Muscle of leg (tissue), 11 donors: ENCODE measurements around the gene HM13. TPM values are rescaled to one million over a fixed set of nuclear protein-coding genes. Genes with fewer than 3 reads are reported as not detected.
A peak's percentile ranks its signal among the peaks of the same experiment; 100 is the strongest.

ENCODE experiments used
- DNase-seq: peaks from one replicate; pipeline ENCODE4 v3.0.0; 2013
- H3K27ac ChIP-seq: one replicate; pipeline ENCODE4 v1.5.1; 2013; ENCODE audit warnings: mild to moderate bottlenecking, low read length, control low read depth
- H3K27me3 ChIP-seq: one replicate; pipeline ENCODE4 v1.6.1; 2013; ENCODE audit warnings: low read length; ENCODE audit not compliant: control insufficient read depth, insufficient read depth
- H3K36me3 ChIP-seq: one replicate; pipeline ENCODE4 v1.6.1; 2013; ENCODE audit warnings: low read length; ENCODE audit not compliant: control insufficient read depth, insufficient read depth
- H3K4me1 ChIP-seq: one replicate; pipeline ENCODE4 v1.6.1; 2013; ENCODE audit warnings: low read length; ENCODE audit not compliant: control insufficient read depth, insufficient read depth
- H3K4me3 ChIP-seq: one replicate; pipeline ENCODE4 v1.5.1; 2013; ENCODE audit warnings: low read length, control low read depth
- H3K9me3 ChIP-seq: replicated peaks from 2 replicates; pipeline ENCODE4 v1.6.1; 2013; ENCODE audit warnings: low read depth, low read length; ENCODE audit not compliant: control insufficient read depth
- WGBS: methylation state at CpG from one replicate; pipeline ENCODE4 v1.1.5; 2013; ENCODE audit warnings: missing lambda C conversion rate; ENCODE audit not compliant: insufficient coverage; 5-methylcytosine and 5-hydroxymethylcytosine counted together
- polyA plus RNA-seq, 8 donors: library from polyadenylated mRNA; unstranded; fragments of 120-200 nt; gene quantifications; one replicate each; pipeline versions ENCODE4 v1.2.1 to v1.2.3, GENCODE V29; 2013; ENCODE audit warnings: inconsistent platforms in 1 of 8, low replicate concordance in 1 of 8; ENCODE audit not compliant: insufficient read length in 8 of 8, insufficient read depth in 1 of 8
- total RNA-seq: library from RNA; stranded (reverse); fragments of 120-200 nt; gene quantifications from one replicate; pipeline ENCODE4 v1.2.4, GENCODE V29; 2013

The HM13 gene
- total and polyA plus RNA-seq, 9 donors = 26.4 to 105 (median 78.5) TPM

DNA sequence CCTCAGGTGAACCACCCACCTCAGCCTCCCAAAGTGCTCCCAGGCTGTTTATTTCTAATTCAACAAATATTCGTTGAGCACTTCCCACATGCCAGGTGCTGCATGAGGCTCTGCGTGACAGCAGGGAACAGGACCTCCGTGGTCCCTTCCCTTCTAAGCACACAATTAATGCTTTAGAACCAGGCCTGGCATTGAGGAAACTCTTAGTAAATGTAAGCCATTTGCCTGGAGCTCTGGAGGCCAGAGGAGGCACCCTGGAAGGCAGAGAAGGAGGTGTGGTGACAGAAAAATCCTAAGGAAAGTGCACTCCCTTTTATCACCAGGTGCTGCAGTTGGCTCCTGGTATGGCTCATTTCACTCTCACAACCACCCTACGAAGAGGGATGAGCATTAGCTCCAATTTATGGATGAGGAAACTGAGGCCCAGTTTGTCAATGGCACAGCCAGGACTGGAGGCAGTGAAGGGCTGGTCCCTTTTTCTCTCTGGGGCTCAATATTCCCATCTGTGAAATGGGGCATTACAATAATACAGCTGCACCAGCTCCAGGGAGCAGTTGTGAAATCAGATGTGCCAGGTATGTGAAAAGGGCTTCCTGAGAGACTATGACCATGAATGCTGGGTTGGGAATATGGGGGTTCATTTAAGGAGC is 82.7 kb downstream of the HM13 start:
- Histone ChIP-seq H3K9me3 (no peaks in the 10 kb centered on the region), H3K27ac (peak overlapping the region; percentile 47), H3K4me1 (peaks cover 16% of the 10 kb centered on the region), H3K27me3 (no peaks in the 10 kb centered on the region), H3K4me3 (no peak overlapping the region), H3K36me3 (no peaks in the 10 kb centered on the region)
- DNase-seq = no peak
- 40% methylated on average over 1 of the region's 4 CpGs for WGBS

DNA sequence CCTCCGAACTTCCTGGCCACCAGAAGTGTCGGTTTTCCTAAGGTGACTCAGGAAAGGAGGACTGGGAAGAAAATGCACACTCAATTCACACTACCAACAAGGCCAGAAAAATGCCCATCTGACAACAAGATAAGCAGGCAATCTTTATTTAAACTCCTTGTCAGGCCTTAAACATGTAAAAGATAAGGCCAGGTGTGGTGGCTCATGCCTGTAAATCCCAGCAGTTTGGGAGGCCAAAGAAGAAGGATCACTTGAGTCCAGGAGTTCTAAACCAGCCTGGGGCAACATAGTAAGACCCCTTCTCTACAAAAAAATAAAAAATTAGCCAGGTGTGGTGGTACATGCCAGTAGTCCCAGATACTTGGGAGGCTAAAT is 83.2 kb downstream of the HM13 start:
- Histone ChIP-seq H3K9me3 (no peaks in the 10 kb centered on the region), H3K4me1 (peaks cover 16% of the 10 kb centered on the region), H3K4me3 (no peak overlapping the region), H3K36me3 (no peaks in the 10 kb centered on the region), H3K27ac (no peak overlapping the region), H3K27me3 (no peaks in the 10 kb centered on the region)
- WGBS = no CpG with 5 or more reads among the region's 2 CpGs
- DNase-seq = no peak

DNA sequence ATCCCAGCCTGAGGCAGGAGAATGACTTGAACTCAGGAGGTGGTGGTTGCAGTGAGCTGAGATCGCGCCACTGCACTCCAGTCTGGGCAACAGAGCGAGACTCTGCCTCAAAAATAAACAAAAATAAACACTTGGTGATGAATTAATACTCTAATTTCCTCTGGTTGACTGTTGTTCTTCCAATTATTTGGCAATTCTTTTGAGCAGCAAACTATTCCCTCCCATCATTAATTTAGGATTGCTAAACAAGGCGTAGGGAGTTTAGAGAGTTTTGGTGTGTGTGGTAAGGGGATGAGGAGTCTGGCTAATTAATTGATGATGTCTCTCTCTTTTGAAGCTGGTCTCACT is 88.2 kb downstream of the HM13 start:
- no peak for DNase-seq
- Histone ChIP-seq H3K9me3 (no peaks in the 10 kb centered on the region), H3K4me1 (peaks cover 33% of the 10 kb centered on the region), H3K4me3 (no peak overlapping the region), H3K36me3 (no peaks in the 10 kb centered on the region), H3K27me3 (peaks cover 11% of the 10 kb centered on the region), H3K27ac (peak overlapping the region; percentile 13)
- WGBS = no CpG with 5 or more reads among the region's 4 CpGs

DNA sequence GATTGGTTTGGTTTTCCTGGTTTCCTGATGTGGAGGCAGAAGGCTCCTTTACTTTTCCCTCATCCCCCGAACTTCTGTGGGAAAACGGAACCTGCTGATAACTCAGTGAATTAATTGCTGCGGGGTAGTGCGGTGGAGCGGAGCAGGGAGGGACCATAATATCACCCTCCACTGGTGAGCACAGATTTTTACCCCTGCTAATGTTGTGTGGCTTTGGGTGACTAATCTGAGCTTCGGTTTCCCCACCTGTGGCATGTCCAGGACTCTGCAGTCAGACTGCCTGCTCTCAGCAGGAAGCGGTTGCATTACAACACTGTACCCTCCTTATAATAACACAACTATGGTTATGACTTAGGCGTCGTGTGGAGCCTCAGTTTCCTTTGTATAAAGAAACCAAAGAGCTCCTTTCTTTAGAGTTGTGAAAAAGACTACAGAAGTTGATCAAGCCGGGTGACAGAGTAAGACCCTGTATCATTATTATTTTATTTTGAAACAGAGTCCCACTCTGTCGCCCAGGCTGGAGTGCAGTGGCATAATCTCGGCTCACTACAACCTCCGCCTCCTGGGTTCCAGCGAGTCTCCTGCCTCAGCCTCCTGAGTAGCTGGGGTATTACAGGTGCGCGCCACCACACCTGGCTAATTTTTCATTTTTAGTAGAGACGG is 88.7 kb downstream of the HM13 start:
- H3K27me3 ChIP-seq = peaks cover 12% of the 10 kb centered on the region
- H3K27ac ChIP-seq = peak overlapping the region; percentile 13
- H3K9me3 ChIP-seq = no peaks in the 10 kb centered on the region
- peaks cover 39% of the 10 kb centered on the region for H3K4me1 ChIP-seq
- no peak for DNase-seq
- 90% methylated on average over 6 of the region's 17 CpGs for WGBS
- no peak overlapping the region for H3K4me3 ChIP-seq
- no peaks in the 10 kb centered on the region for H3K36me3 ChIP-seq

DNA sequence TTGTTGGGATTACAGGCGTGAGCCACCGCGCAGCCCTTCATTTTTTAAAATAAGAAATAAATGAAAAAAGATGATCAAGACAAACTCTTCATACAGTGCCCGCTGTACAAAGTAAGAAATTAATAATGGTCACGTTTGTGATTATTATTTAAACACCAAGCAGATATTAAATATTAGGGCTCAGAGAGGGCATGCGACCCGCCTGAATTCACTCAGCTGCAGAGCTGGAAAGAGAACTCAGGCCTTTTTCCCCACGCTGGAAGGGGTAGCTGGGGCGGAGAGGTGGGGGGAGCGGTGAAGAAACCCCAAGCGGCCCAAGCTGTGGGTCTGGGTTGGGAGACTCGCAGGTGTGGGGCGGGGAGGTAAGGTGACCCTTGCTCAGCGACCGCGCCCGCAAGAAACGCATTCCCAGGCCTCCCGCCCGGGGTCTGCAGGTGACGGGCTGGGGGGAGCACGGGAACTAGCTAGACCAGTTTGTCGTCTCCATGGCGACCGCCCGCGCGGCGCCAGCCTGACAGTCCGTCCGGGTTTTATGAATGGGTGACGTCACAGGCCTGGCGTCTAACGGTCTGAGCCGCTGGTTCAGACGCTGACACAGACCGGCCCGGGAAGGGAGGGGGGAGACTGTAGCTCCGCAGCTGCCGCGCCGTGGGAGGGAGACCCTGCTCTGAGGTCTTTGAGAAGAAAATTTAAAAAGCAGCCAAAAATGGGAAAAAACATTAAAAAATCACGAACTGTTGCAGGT is 89.8 kb downstream of the HM13 start:
- Histone ChIP-seq H3K4me1 (peaks cover 49% of the 10 kb centered on the region), H3K27ac (peak overlapping the region; percentile 96), H3K27me3 (peaks cover 12% of the 10 kb centered on the region), H3K4me3 (peak overlapping the region; percentile 82), H3K9me3 (no peaks in the 10 kb centered on the region), H3K36me3 (no peaks in the 10 kb centered on the region)
- WGBS = 0% methylated on average over 30 of the region's 43 CpGs
- peak; percentile 97 for DNase-seq

DNA sequence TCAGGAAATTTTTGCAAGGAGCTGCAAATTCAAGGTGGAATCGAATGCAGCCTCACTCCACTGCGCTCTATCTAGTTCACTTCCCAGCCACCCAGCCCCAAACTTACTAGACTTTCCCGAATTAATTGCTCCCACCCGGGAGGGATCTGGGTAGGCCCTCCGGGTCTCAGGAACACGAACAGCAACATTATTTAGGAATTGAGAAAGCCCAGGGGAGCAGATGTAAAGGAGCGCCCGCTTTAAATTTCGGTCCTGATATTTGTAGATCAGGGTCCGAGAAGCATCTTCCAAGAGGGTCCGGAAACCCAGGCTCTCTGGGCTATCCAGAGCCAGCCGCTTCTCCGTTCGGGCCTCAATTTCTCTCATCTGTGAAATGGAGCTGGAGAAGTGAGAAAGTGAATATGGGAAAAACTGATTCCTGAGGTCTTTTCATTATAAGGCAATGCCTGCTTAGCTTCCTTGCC is 90.4 kb downstream of the HM13 start:
- H3K4me1 ChIP-seq = peaks cover 53% of the 10 kb centered on the region

DNA sequence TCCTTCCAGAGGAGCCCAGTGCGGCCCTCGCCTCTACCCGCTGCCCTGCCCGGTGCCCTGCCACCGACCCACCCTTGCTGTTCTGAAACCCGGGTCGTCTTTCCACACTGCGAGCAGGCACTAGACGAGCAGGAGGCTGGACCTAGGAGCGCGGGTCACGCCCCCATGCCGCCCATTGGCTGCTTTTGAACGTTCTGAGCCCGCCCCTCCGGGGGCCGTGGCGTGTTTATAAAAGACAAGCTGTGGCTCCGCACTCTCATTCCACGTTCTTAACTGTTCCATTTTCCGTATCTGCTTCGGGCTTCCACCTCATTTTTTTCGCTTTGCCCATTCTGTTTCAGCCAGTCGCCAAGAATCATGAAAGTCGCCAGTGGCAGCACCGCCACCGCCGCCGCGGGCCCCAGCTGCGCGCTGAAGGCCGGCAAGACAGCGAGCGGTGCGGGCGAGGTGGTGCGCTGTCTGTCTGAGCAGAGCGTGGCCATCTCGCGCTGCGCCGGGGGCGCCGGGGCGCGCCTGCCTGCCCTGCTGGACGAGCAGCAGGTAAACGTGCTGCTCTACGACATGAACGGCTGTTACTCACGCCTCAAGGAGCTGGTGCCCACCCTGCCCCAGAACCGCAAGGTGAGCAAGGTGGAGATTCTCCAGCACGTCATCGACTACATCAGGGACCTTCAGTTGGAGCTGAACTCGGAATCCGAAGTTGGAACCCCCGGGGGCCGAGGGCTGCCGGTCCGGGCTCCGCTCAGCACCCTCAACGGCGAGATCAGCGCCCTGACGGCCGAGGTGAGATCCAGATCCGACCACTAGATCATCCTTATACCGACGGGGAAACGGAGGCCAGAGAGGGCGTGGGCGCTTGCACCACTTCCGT is 91.0 kb downstream of the HM13 start, which contains the start of gene ID1:
Gene ID1 (plus strand): TSS at position 259 of the 871 bp plus-strand sequence. CDS start 99 bp downstream, at position 358.
- Histone ChIP-seq H3K9me3 (no peaks in the 10 kb centered on the region), H3K27me3 (peaks cover 12% of the 10 kb centered on the region), H3K27ac (peak within 1 kb of the TSS; percentile 96), H3K4me3 (peak within 1 kb of the TSS; percentile 82), H3K4me1 (peaks cover 53% of the 10 kb centered on the region), H3K36me3 (no peaks in the 10 kb centered on the region)
- DNase-seq = peak; percentile 98
- WGBS = under 1% methylated on average over 74 of the region's 74 CpGs

More for the DNA sequence above, 90.4 kb downstream of the HM13 start:
- Histone ChIP-seq H3K4me3 (peak overlapping the region; percentile 82), H3K9me3 (no peaks in the 10 kb centered on the region), H3K36me3 (no peaks in the 10 kb centered on the region), H3K27me3 (peaks cover 12% of the 10 kb centered on the region), H3K27ac (peak overlapping the region; percentile 96)
- 1% methylated on average over 12 of the region's 14 CpGs for WGBS
- no peak for DNase-seq

DNA sequence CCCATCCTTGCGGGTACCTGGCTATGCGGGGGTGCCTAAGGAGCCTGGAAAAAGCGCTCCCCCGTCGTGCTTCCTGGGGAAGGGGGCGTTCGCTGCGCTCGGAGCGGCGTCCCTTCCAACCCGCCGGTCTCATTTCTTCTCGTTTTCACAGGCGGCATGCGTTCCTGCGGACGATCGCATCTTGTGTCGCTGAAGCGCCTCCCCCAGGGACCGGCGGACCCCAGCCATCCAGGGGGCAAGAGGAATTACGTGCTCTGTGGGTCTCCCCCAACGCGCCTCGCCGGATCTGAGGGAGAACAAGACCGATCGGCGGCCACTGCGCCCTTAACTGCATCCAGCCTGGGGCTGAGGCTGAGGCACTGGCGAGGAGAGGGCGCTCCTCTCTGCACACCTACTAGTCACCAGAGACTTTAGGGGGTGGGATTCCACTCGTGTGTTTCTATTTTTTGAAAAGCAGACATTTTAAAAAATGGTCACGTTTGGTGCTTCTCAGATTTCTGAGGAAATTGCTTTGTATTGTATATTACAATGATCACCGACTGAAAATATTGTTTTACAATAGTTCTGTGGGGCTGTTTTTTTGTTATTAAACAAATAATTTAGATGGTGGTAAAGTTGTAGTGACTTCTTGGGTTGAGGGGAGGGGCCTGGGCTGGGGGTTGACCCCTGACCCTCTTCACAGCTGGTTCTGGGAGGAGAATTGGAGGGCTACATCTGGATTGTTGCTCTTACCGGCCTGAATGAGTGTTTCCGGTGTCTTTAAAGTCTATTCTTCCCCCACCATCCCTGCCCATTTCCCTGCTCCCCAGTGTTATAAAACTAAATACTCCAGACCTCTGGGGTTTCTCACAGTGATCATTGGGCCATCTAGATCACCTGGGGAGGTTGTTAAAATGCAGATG is 91.9 kb downstream of the HM13 start:
- H3K4me3 ChIP-seq = peak overlapping the region; percentile 82
- peaks cover 12% of the 10 kb centered on the region for H3K27me3 ChIP-seq
- H3K9me3 ChIP-seq = no peaks in the 10 kb centered on the region
- peak; percentile 52 for DNase-seq
- H3K27ac ChIP-seq = peak overlapping the region; percentile 92
- 0% methylated on average over 32 of the region's 39 CpGs for WGBS
- peaks cover 59% of the 10 kb centered on the region for H3K4me1 ChIP-seq
- H3K36me3 ChIP-seq = no peaks in the 10 kb centered on the region
